HEK293 (cell line): ENCODE results near the gene APC2.
"Not testable (repeated sequence)": the region's sequence is repeated elsewhere in the genome, so short reads cannot be mapped to it uniquely, and the experiment has no call there.

Source experiments
- CTCF ChIA-PET: fragments of 350-600 bp; formaldehyde crosslinking; extraction: SDS; loops from one replicate; lab custom pipeline; 2021; ENCODE audit warnings: antibody characterized with exemption; lab: Yijun Ruan, JAX
- POLR2A ChIA-PET: fragments of 300-600 bp; formaldehyde crosslinking; extraction: SDS; loops from one replicate; lab custom pipeline; 2020; ENCODE audit warnings: antibody characterized with exemption, inconsistent platforms; lab: Yijun Ruan, JAX
- H3K27ac ChIP-seq: fragments of 200-500 bp; sonication (Bioruptor generic); 2 replicates; pipeline ENCODE4 v1.5.1; 2014; ENCODE audit warnings: low read depth, low read length, control low read depth, inconsistent platforms; ENCODE audit errors: extremely low read depth
- H3K36me3 ChIP-seq, 2 experiments: fragments of 200-500 bp in 1 of 2; sonication (Bioruptor generic) in 1 of 2; 1 replicate in 1 of 2; 2 replicates in 1 of 2; pipeline ENCODE4 v1.5.1; 2014 to 2017; ENCODE audit warnings: inconsistent platforms in 2 of 2, low read length in 2 of 2; ENCODE audit not compliant: control insufficient read depth in 2 of 2, insufficient read depth in 1 of 2
- H3K4me1 ChIP-seq: fragments of 200-500 bp; sonication (Bioruptor generic); 2 replicates; pipeline ENCODE4 v1.5.1; 2014; ENCODE audit warnings: mild to moderate bottlenecking, low read length, inconsistent platforms; ENCODE audit not compliant: control insufficient read depth, insufficient read depth
- H3K4me3 ChIP-seq: 2 replicates; pipeline ENCODE4 v1.5.1; 2011; ENCODE audit warnings: low read depth, mild to moderate bottlenecking, control low read depth, low read length, moderate library complexity
- H3K9me3 ChIP-seq: fragments of 200-500 bp; sonication (Bioruptor generic); 2 replicates; pipeline ENCODE4 v1.5.1; 2014; ENCODE audit warnings: low read depth, low read length, inconsistent platforms; ENCODE audit not compliant: control insufficient read depth, insufficient read depth
- HOXA7 ChIP-seq: sonication (generic); formaldehyde crosslinking; IDR thresholded peaks from 2 replicates; pipeline ENCODE4 v1.8.1; 2022; ENCODE audit warnings: missing genetic modification reagents, borderline replicate concordance
- SCRT2 ChIP-seq: fragments of 450-650 bp; formaldehyde crosslinking; IDR thresholded peaks from 2 replicates; pipeline ENCODE4 v1.5.1; 2016; ENCODE audit warnings: missing biosample characterization, missing genetic modification characterization
- SETDB1 ChIP-seq: IDR thresholded peaks from one replicate; pipeline ENCODE4 v1.6.1; 2017; ENCODE audit warnings: mild to moderate bottlenecking, low read length, moderate library complexity, mixed read lengths; ENCODE audit not compliant: insufficient read length
- SP2 ChIP-seq: fragments of 450-650 bp; formaldehyde crosslinking; IDR thresholded peaks from 2 replicates; pipeline ENCODE4 v1.5.1; 2016; ENCODE audit warnings: missing biosample characterization, missing genetic modification characterization
- ZNF10 ChIP-seq: fragments of 450-650 bp; formaldehyde crosslinking; IDR thresholded peaks from 2 replicates; pipeline ENCODE4 v1.5.1; 2017; ENCODE audit warnings: missing biosample characterization, missing genetic modification characterization
- ZNF211 ChIP-seq: fragments of 450-650 bp; formaldehyde crosslinking; IDR thresholded peaks from 2 replicates; pipeline ENCODE4 v1.5.1; 2016; ENCODE audit warnings: low read depth, missing biosample characterization, missing genetic modification characterization
- ZNF394 ChIP-seq: fragments of 450-650 bp; formaldehyde crosslinking; IDR thresholded peaks from 2 replicates; pipeline ENCODE4 v1.5.1; 2016; ENCODE audit warnings: missing biosample characterization, missing genetic modification characterization, mild to moderate bottlenecking, moderate library complexity, borderline replicate concordance
- ZNF623 ChIP-seq: fragments of 450-650 bp; formaldehyde crosslinking; IDR thresholded peaks from 2 replicates; pipeline ENCODE4 v1.5.1; 2016; ENCODE audit warnings: missing biosample characterization, missing genetic modification characterization
- ZNF677 ChIP-seq: fragments of 450-650 bp; IDR thresholded peaks from 2 replicates; pipeline ENCODE4 v1.5.0; 2018; ENCODE audit warnings: missing biosample characterization, mild to moderate bottlenecking, missing genetic modification characterization, moderate library complexity
- ZNF785 ChIP-seq: fragments of 450-650 bp; formaldehyde crosslinking; IDR thresholded peaks from 2 replicates; pipeline ENCODE4 v1.5.1; 2016; ENCODE audit warnings: missing biosample characterization, missing genetic modification characterization
- ZNF792 ChIP-seq: fragments of 450-650 bp; formaldehyde crosslinking; IDR thresholded peaks from 2 replicates; pipeline ENCODE4 v1.5.1; 2016; ENCODE audit warnings: missing biosample characterization, missing genetic modification characterization
- TF ChIP-seq, protein P1 (sequence below): fragments of 450-650 bp; formaldehyde crosslinking; IDR thresholded peaks from 2 replicates; pipeline ENCODE4 v1.5.1; 2016; ENCODE audit warnings: missing biosample characterization, missing genetic modification characterization
- TF ChIP-seq, protein P2 (sequence below): fragments of 450-650 bp; formaldehyde crosslinking; IDR thresholded peaks from 2 replicates; pipeline ENCODE4 v1.5.1; 2016; ENCODE audit warnings: missing biosample characterization, missing genetic modification characterization
- TF ChIP-seq, protein P3 (sequence below): fragments of 450-650 bp; formaldehyde crosslinking; IDR thresholded peaks from 2 replicates; pipeline ENCODE4 v1.5.1; 2016; ENCODE audit warnings: missing biosample characterization, missing genetic modification characterization

APC2 gene

GRCh38 chr19:1514986-1515721, 65.2 kb downstream of the APC2 start (continued):
- TF ChIP-seq HOXA7 (CRISPR knock-in tag) (no peak), ZNF785 (no peak), ZNF792 (tag by site-specific recombination) (peak; percentile 99)
- TF ChIP-seq, protein P1, sequence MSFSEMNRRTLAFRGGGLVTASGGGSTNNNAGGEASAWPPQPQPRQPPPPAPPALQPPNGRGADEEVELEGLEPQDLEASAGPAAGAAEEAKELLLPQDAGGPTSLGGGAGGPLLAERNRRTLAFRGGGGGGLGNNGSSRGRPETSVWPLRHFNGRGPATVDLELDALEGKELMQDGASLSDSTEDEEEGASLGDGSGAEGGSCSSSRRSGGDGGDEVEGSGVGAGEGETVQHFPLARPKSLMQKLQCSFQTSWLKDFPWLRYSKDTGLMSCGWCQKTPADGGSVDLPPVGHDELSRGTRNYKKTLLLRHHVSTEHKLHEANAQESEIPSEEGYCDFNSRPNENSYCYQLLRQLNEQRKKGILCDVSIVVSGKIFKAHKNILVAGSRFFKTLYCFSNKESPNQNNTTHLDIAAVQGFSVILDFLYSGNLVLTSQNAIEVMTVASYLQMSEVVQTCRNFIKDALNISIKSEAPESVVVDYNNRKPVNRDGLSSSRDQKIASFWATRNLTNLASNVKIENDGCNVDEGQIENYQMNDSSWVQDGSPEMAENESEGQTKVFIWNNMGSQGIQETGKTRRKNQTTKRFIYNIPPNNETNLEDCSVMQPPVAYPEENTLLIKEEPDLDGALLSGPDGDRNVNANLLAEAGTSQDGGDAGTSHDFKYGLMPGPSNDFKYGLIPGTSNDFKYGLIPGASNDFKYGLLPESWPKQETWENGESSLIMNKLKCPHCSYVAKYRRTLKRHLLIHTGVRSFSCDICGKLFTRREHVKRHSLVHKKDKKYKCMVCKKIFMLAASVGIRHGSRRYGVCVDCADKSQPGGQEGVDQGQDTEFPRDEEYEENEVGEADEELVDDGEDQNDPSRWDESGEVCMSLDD = 0 out of 2 replicates have a peak, but pooled peaks have one; percentile 22

- H3K9me3 ChIP-seq = no peaks in the 10 kb centered on the region
- CTCF ChIA-PET = interaction anchor here (0.7 kb wide), 1 partner anchor 117 kb away, joined by 3 read pairs; no protein-coding TSS in a partner anchor
- no peaks in the 10 kb centered on the region for H3K36me3 ChIP-seq
- no peak overlapping the region for H3K27ac ChIP-seq
- no peaks in the 10 kb centered on the region for H3K4me1 ChIP-seq
- no peak overlapping the region for H3K4me3 ChIP-seq
- POLR2A ChIA-PET = no interaction called here
- TF ChIP-seq ZNF677 (tag by site-specific recombination) = no peak
- peak; percentile 51; the same call in 1 of the 2 replicates for TF ChIP-seq ZNF10 (tag by site-specific recombination)
- peak; percentile 28; the same call in 1 of the 2 replicates for TF ChIP-seq SP2 (tag by site-specific recombination)
- 0 out of 2 replicates have a peak, but pooled peaks have one; percentile 18 for TF ChIP-seq SCRT2 (tag by site-specific recombination)
These were observed 66.5 kb downstream of the APC2 start for GRCh38 chr19:1516395-1516753.

DNA sequence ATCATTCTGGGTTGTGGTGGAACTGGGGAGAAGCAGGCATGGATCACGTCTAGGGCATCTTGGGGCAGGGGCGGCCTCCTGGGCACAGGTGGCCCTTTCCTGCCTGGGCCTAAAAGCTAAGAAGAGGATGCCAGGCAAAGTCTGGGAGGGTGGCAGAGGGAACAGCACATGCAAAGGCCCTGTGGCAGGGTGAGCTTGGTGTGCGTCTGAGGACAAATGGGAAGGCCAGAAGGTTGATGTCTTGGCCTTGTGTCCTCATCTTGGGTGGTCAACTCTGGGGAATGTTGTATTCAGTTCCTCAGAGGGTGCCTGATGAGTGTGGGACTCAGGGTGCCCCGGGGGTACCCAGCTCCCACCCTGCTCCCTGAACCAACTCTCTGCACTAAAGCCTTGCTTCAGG, 68.5 kb downstream of the APC2 start:
- no peaks in the 10 kb centered on the region for H3K9me3 ChIP-seq
- POLR2A ChIA-PET = no interaction called here
- TF ChIP-seq, protein P2, sequence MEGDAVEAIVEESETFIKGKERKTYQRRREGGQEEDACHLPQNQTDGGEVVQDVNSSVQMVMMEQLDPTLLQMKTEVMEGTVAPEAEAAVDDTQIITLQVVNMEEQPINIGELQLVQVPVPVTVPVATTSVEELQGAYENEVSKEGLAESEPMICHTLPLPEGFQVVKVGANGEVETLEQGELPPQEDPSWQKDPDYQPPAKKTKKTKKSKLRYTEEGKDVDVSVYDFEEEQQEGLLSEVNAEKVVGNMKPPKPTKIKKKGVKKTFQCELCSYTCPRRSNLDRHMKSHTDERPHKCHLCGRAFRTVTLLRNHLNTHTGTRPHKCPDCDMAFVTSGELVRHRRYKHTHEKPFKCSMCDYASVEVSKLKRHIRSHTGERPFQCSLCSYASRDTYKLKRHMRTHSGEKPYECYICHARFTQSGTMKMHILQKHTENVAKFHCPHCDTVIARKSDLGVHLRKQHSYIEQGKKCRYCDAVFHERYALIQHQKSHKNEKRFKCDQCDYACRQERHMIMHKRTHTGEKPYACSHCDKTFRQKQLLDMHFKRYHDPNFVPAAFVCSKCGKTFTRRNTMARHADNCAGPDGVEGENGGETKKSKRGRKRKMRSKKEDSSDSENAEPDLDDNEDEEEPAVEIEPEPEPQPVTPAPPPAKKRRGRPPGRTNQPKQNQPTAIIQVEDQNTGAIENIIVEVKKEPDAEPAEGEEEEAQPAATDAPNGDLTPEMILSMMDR (tag by site-specific recombination) = no peak
- TF ChIP-seq ZNF623 = peak; percentile 97
- TF ChIP-seq, protein P3, sequence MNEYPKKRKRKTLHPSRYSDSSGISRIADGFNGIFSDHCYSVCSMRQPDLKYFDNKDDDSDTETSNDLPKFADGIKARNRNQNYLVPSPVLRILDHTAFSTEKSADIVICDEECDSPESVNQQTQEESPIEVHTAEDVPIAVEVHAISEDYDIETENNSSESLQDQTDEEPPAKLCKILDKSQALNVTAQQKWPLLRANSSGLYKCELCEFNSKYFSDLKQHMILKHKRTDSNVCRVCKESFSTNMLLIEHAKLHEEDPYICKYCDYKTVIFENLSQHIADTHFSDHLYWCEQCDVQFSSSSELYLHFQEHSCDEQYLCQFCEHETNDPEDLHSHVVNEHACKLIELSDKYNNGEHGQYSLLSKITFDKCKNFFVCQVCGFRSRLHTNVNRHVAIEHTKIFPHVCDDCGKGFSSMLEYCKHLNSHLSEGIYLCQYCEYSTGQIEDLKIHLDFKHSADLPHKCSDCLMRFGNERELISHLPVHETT = no peak
- TF ChIP-seq ZNF211 (tag by site-specific recombination) = no peak
- TF ChIP-seq SETDB1 = no peak
- TF ChIP-seq ZNF394 (tag by site-specific recombination) = no peak
- TF ChIP-seq, all 188 proteins: peak for 1
- no peak overlapping the region for H3K27ac ChIP-seq
- H3K4me3 ChIP-seq = no peak overlapping the region
- CTCF ChIA-PET = interaction anchor here (0.6 to 0.9 kb wide), 2 partner anchors 51 to 73 kb away, joined by 3 read pairs; no protein-coding TSS in a partner anchor
- no peaks in the 10 kb centered on the region for H3K36me3 ChIP-seq
- no peaks in the 10 kb centered on the region for H3K4me1 ChIP-seq

DNA sequence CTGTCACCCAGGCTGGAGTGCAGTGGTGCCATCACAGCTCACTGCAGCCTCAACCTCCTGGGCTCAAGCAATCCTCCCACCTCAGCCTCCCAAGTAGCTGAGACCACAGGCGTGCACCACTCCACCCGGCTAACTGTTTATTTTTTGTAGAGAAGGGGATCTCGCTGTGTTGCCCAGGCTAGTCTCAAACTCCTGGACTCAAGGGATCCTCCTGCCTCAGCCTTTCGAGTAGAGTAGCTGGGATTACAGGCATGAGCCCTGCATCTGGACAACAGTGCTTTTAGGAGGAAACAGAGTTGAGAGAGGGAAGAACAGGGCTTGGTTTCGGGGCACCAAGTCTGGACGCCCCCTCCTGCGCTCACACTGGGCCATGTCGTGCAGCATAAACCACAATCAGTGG, 69.9 kb downstream of the APC2 start:
- CTCF ChIA-PET = interaction anchor here (1.1 kb wide), 1 partner anchor 16 kb away, joined by 3 read pairs; no protein-coding TSS in a partner anchor
- H3K9me3 ChIP-seq, H3K4me1 ChIP-seq, H3K36me3 ChIP-seq, H3K27ac ChIP-seq, H3K4me3 ChIP-seq, POLR2A ChIA-PET: not testable (repeated sequence)
